Measurements from ENCODE around the gene PLEKHG5.
A peak's percentile ranks its signal among the peaks of the same experiment; 100 is the strongest.

PLEKHG5 gene

GRCh38 chr1:6517435-6517851 lies 26.0 kb upstream of the PLEKHG5 start:
- TF ChIP-seq CTCF (conservative IDR thresholded peaks at IDR 0.05; ENCODE audit: low read length) = no peak
- no peak for DNase-seq (ENCODE audit: low read depth)
- H3K4me3 ChIP-seq (ENCODE audit: low read length) = no peak overlapping the region

- DNase-seq (ENCODE audit: low read depth) = peak; percentile 47
Observed at GRCh38 chr1:6515771-6516170, 24.3 kb upstream of the PLEKHG5 start.

GRCh38 chr1:6513320-6513801 lies 21.9 kb upstream of the PLEKHG5 start:
- TF ChIP-seq CTCF (conservative IDR thresholded peaks at IDR 0.05; ENCODE audit: low read length) = no peak
- no peak overlapping the region for H3K4me3 ChIP-seq (ENCODE audit: low read length)
- DNase-seq (ENCODE audit: low read depth) = no peak

More at GRCh38 chr1:6515771-6516170, 24.3 kb upstream of the PLEKHG5 start:
- no peak for TF ChIP-seq CTCF (conservative IDR thresholded peaks at IDR 0.05; ENCODE audit: low read length)
- no peak overlapping the region for H3K4me3 ChIP-seq (ENCODE audit: low read length)

- DNase-seq (ENCODE audit: low read depth) = no peak
- no peak for TF ChIP-seq CTCF (conservative IDR thresholded peaks at IDR 0.05; ENCODE audit: low read length)
- H3K4me3 ChIP-seq (ENCODE audit: low read length) = no peak overlapping the region
Observed at GRCh38 chr1:6512908-6513280, 21.4 kb upstream of the PLEKHG5 start.

- DNase-seq (ENCODE audit: low read depth) = no peak
- TF ChIP-seq CTCF (conservative IDR thresholded peaks at IDR 0.05; ENCODE audit: low read length) = no peak
- no peak overlapping the region for H3K4me3 ChIP-seq (ENCODE audit: low read length)
Observed at GRCh38 chr1:6512245-6512907, 20.9 kb upstream of the PLEKHG5 start.

GRCh38 chr1:6511561-6512244 lies 20.2 kb upstream of the PLEKHG5 start:
- H3K4me3 ChIP-seq (ENCODE audit: low read length) = no peak overlapping the region
- TF ChIP-seq CTCF (conservative IDR thresholded peaks at IDR 0.05; ENCODE audit: low read length) = no peak
- DNase-seq (ENCODE audit: low read depth) = no peak

- no peak overlapping the region for H3K4me3 ChIP-seq (ENCODE audit: low read length)
- no peak for DNase-seq (ENCODE audit: low read depth)
- no peak for TF ChIP-seq CTCF (conservative IDR thresholded peaks at IDR 0.05; ENCODE audit: low read length)
Observed at GRCh38 chr1:6511056-6511455, 19.6 kb upstream of the PLEKHG5 start.
